GM12878 (cell line): ENCODE data around the gene TARDBP. TPM values are rescaled to one million over a fixed set of nuclear protein-coding genes. Genes with fewer than 3 reads are reported as not detected.

Source experiments
- E2F4 ChIP-seq: IDR thresholded peaks from 2 replicates; pipeline ENCODE4 v1.6.1; 2012; ENCODE audit warnings: low read depth, low read length, improper control_type of control experiment
- E4F1 ChIP-seq: fragments of 450-650 bp; IDR thresholded peaks from 2 replicates; pipeline ENCODE4 v1.6.1; 2018; ENCODE audit warnings: borderline replicate concordance, mild to moderate bottlenecking; ENCODE audit not compliant: partially characterized antibody
- FOS ChIP-seq: IDR thresholded peaks from 3 replicates; pipeline ENCODE4 v1.6.1; 2011; ENCODE audit warnings: borderline replicate concordance; ENCODE audit not compliant: insufficient read length; ENCODE audit errors: extremely low read depth
- HDAC2 ChIP-seq: fragments of 200-600 bp; sonication (generic); IDR thresholded peaks from 2 replicates; pipeline ENCODE4 v1.6.1; 2017
- HDGF ChIP-seq: fragments of 450-650 bp; IDR thresholded peaks from 2 replicates; pipeline ENCODE4 v1.6.1; 2016; ENCODE audit warnings: antibody characterized with exemption
- JUND ChIP-seq: IDR thresholded peaks from 2 replicates; pipeline ENCODE4 v1.6.1; 2012; ENCODE audit warnings: low read depth, mild to moderate bottlenecking, low read length, improper control_type of control experiment, moderate library complexity
- KAT2A ChIP-seq: conservative IDR thresholded peaks from 2 replicates; pipeline ENCODE4 v1.6.1; 2011; ENCODE audit warnings: low read depth, low read length; ENCODE audit not compliant: control insufficient read depth
- MYB ChIP-seq: fragments of 150-350 bp; IDR thresholded peaks from 2 replicates; pipeline ENCODE4 v1.6.1; 2014; ENCODE audit warnings: mild to moderate bottlenecking, low read depth, low read length, borderline replicate concordance
- NRF1 ChIP-seq: conservative IDR thresholded peaks from 2 replicates; pipeline ENCODE4 v1.6.1; 2011; ENCODE audit warnings: mild to moderate bottlenecking, low read depth, low read length, improper control_type of control experiment
- RB1 ChIP-seq: fragments of 450-650 bp; formaldehyde crosslinking; IDR thresholded peaks from 2 replicates; pipeline ENCODE4 v1.6.1; 2017; ENCODE audit warnings: mild to moderate bottlenecking, borderline replicate concordance
- RBBP5 ChIP-seq: fragments of 200-600 bp; sonication (generic); conservative IDR thresholded peaks from 2 replicates; pipeline ENCODE4 v1.6.1; 2016
- RELA ChIP-seq: fragments of 450-650 bp; IDR thresholded peaks from 2 replicates; pipeline ENCODE4 v1.8.0; 2014; ENCODE audit warnings: borderline replicate concordance; ENCODE audit not compliant: partially characterized antibody
- REST ChIP-seq: IDR thresholded peaks from 2 replicates; pipeline ENCODE4 v1.6.1; 2012; ENCODE audit warnings: mild to moderate bottlenecking, low read depth, low read length
- SIX5 ChIP-seq: IDR thresholded peaks from 2 replicates; pipeline ENCODE4 v1.6.1; 2011; ENCODE audit warnings: mild to moderate bottlenecking, low read depth, low read length, moderate library complexity; ENCODE audit not compliant: severe bottlenecking
- SKIL ChIP-seq: fragments of 450-650 bp; IDR thresholded peaks from 2 replicates; pipeline ENCODE4 v1.6.1; 2017; ENCODE audit warnings: mild to moderate bottlenecking, low read depth, inconsistent platforms; ENCODE audit not compliant: poor library complexity, severe bottlenecking
- SMAD1 ChIP-seq: fragments of 450-650 bp; IDR thresholded peaks from 2 replicates; pipeline ENCODE4 v1.6.1; 2018; ENCODE audit warnings: mild to moderate bottlenecking, low read depth; ENCODE audit not compliant: partially characterized antibody
- SRF ChIP-seq, 2 experiments: IDR thresholded peaks; 2 replicates each; pipeline ENCODE4 v1.6.1; 2011; ENCODE audit warnings: low read depth in 2 of 2, low read length in 2 of 2, mild to moderate bottlenecking in 1 of 2, moderate library complexity in 1 of 2
- polyA plus RNA-seq, 11 experiments: library from polyadenylated mRNA; depleted of rRNA in 4 of 11; unstranded in 6 of 11; stranded (reverse) in 5 of 11; fragments of >200 nt; fragmentation: Nextera tagmentation in 4 of 11; fragmentation: Illumina TruSeq in 1 of 11; extraction: Ambion mirVana in 4 of 11; extraction: Trizol in 1 of 11; gene quantifications; 1 replicate in 1 of 11; 2 replicates in 10 of 11; pipeline versions ENCODE4 v1.2.1 to v1.2.3, GENCODE V29; 2011 to 2016; ENCODE audit warnings: inconsistent platforms in 2 of 11, missing spikeins in 2 of 11, low read depth in 1 of 11
- total RNA-seq, 4 experiments: library from RNA; depleted of rRNA in 3 of 4; stranded (reverse); fragments of >200 nt in 3 of 4; fragmentation: Illumina TruSeq in 1 of 4; extraction: Trizol in 1 of 4; gene quantifications; 2 replicates each; pipeline versions ENCODE4 v1.2.1 to v1.2.3, GENCODE V29; 2013 to 2021

The TARDBP gene
- total and polyA plus RNA-seq, 10 of the 15 experiments (the other 5 are each of a cell fraction or from before 2014, with no cell fraction given) = 55.6 to 318 (median 192) TPM

- TF ChIP-seq E2F4 (no peak), JUND (no peak), NRF1 (no peak), RELA (peak; percentile 47), MYB (no peak), KAT2A (no peak), RB1 (0 out of 2 replicates have a peak, but pooled peaks have one; percentile 24), SMAD1 (no peak), HDGF (no peak), FOS (peak; percentile 42), REST (no peak), HDAC2 (no peak), E4F1 (no peak), RBBP5 (no peak), SRF (IDR thresholded peaks at IDR 0.05; ENCODE audit: low read depth in 2 of 2, low read length in 2 of 2) (0 out of 4 replicates have a peak, but pooled peaks of 1 of the 2 experiments have one; percentile 23), SIX5 (no peak), SKIL (no peak)
These were observed 47.7 kb downstream of the TARDBP start, which contains the start of gene SRM (continued) for GRCh38 chr1:11059968-11060830.
